ENCODE measurements around the gene APCDD1L.

Gene APCDD1L

GRCh38 chr20:58446264-58446959 is 68.8 kb downstream of the APCDD1L start:
- Histone ChIP-seq H3K4me3 (ENCODE audit: low read length) (no peak overlapping the region), H3K79me2 (ENCODE audit: control insufficient read depth, insufficient read depth, low read length) (no peaks in the 10 kb centered on the region), H3K27ac (ENCODE audit: low read depth, low read length) (no peak overlapping the region), H2BK15ac (replicated peaks; ENCODE audit: low read depth) (no peak overlapping the region), H3K4me2 (ENCODE audit: low read length) (no peak overlapping the region), H3K36me3 (ENCODE audit: control insufficient read depth, insufficient read depth, low read length) (no peaks in the 10 kb centered on the region), H3K4me1 (ENCODE audit: control insufficient read depth, low read depth, low read length) (peaks cover 4% of the 10 kb centered on the region), H4K8ac (ENCODE audit: low read depth, low read length) (no peak overlapping the region), H2BK120ac (ENCODE audit: low read depth, low read length) (no peak overlapping the region), H4K5ac (ENCODE audit: low read length) (no peak overlapping the region), H3K23ac (ENCODE audit: low read length) (no peak overlapping the region), H2BK5ac (ENCODE audit: low read length) (no peak overlapping the region), H3K56ac (ENCODE audit: low read length) (no peak overlapping the region), H2AK5ac (ENCODE audit: low read length) (no peak overlapping the region), H3K79me1 (ENCODE audit: low read length) (peaks cover 5% of the 10 kb centered on the region), H3K4ac (ENCODE audit: low read depth, low read length) (no peak overlapping the region), H3K18ac (ENCODE audit: low read length) (no peak overlapping the region), H3K27me3 (ENCODE audit: insufficient read depth, low read length, poor library complexity) (no peaks in the 10 kb centered on the region), H3K9ac (ENCODE audit: low read length) (no peak overlapping the region)
- WGBS (ENCODE audit: extremely low coverage, insufficient coverage, low lambda C conversion rate), result no CpG with 5 or more reads among the region's 6 CpGs
- no peak for DNase-seq

GRCh38 chr20:58444746-58445255 is 70.4 kb downstream of the APCDD1L start:
- Histone ChIP-seq H3K4me3 (ENCODE audit: low read length) (no peak overlapping the region), H3K27ac (ENCODE audit: low read depth, low read length) (no peak overlapping the region), H2BK5ac (ENCODE audit: low read length) (no peak overlapping the region), H3K79me1 (ENCODE audit: low read length) (peaks cover 7% of the 10 kb centered on the region), H3K9ac (ENCODE audit: low read length) (no peak overlapping the region), H3K18ac (ENCODE audit: low read length) (no peak overlapping the region), H4K8ac (ENCODE audit: low read depth, low read length) (no peak overlapping the region), H2BK15ac (replicated peaks; ENCODE audit: low read depth) (no peak overlapping the region), H3K36me3 (ENCODE audit: control insufficient read depth, insufficient read depth, low read length) (no peaks in the 10 kb centered on the region), H3K4me2 (ENCODE audit: low read length) (no peak overlapping the region), H3K23ac (ENCODE audit: low read length) (no peak overlapping the region), H4K5ac (ENCODE audit: low read length) (no peak overlapping the region), H3K4me1 (ENCODE audit: control insufficient read depth, low read depth, low read length) (peaks cover 4% of the 10 kb centered on the region), H2AK5ac (ENCODE audit: low read length) (no peak overlapping the region), H2BK120ac (ENCODE audit: low read depth, low read length) (no peak overlapping the region), H3K27me3 (ENCODE audit: insufficient read depth, low read length, poor library complexity) (no peaks in the 10 kb centered on the region), H3K79me2 (ENCODE audit: control insufficient read depth, insufficient read depth, low read length) (no peaks in the 10 kb centered on the region), H3K56ac (ENCODE audit: low read length) (no peak overlapping the region), H3K4ac (ENCODE audit: low read depth, low read length) (no peak overlapping the region)
- no peak for DNase-seq
- WGBS (ENCODE audit: extremely low coverage, insufficient coverage, low lambda C conversion rate), result no CpG with 5 or more reads among the region's 5 CpGs

- no peak overlapping the region for H3K23ac ChIP-seq (ENCODE audit: low read length)
- H3K18ac ChIP-seq (ENCODE audit: low read length), result no peak overlapping the region
- H2BK5ac ChIP-seq (ENCODE audit: low read length), result no peak overlapping the region
- H3K56ac ChIP-seq (ENCODE audit: low read length), result no peak overlapping the region
- H3K9ac ChIP-seq (ENCODE audit: low read length), result no peak overlapping the region
- no peak overlapping the region for H3K4me3 ChIP-seq (ENCODE audit: low read length)
- H3K4me1 ChIP-seq (ENCODE audit: control insufficient read depth, low read depth, low read length), result no peaks in the 10 kb centered on the region
- H2BK15ac ChIP-seq (replicated peaks; ENCODE audit: low read depth), result no peak overlapping the region
- no peak overlapping the region for H4K8ac ChIP-seq (ENCODE audit: low read depth, low read length)
- no peak overlapping the region for H3K4ac ChIP-seq (ENCODE audit: low read depth, low read length)
- DNase-seq, result no peak
- peaks cover 8% of the 10 kb centered on the region for H3K79me2 ChIP-seq (ENCODE audit: control insufficient read depth, insufficient read depth, low read length)
- H2AK5ac ChIP-seq (ENCODE audit: low read length), result no peak overlapping the region
- no peak overlapping the region for H3K27ac ChIP-seq (ENCODE audit: low read depth, low read length)
- H3K4me2 ChIP-seq (ENCODE audit: low read length), result no peak overlapping the region
- no peak overlapping the region for H4K5ac ChIP-seq (ENCODE audit: low read length)
- no peaks in the 10 kb centered on the region for H3K27me3 ChIP-seq (ENCODE audit: insufficient read depth, low read length, poor library complexity)
- peaks cover 19% of the 10 kb centered on the region for H3K79me1 ChIP-seq (ENCODE audit: low read length)
- no peaks in the 10 kb centered on the region for H3K36me3 ChIP-seq (ENCODE audit: control insufficient read depth, insufficient read depth, low read length)
- no peak overlapping the region for H2BK120ac ChIP-seq (ENCODE audit: low read depth, low read length)
These were observed 73.5 kb downstream of the APCDD1L start for GRCh38 chr20:58441723-58442122.

- Histone ChIP-seq H3K4ac (ENCODE audit: low read depth, low read length) (no peak overlapping the region), H3K4me2 (ENCODE audit: low read length) (no peak overlapping the region), H4K8ac (ENCODE audit: low read depth, low read length) (no peak overlapping the region), H3K9ac (ENCODE audit: low read length) (no peak overlapping the region), H3K79me2 (ENCODE audit: control insufficient read depth, insufficient read depth, low read length) (peaks cover 8% of the 10 kb centered on the region), H3K79me1 (ENCODE audit: low read length) (peaks cover 19% of the 10 kb centered on the region), H4K5ac (ENCODE audit: low read length) (no peak overlapping the region), H3K4me1 (ENCODE audit: control insufficient read depth, low read depth, low read length) (no peaks in the 10 kb centered on the region), H3K56ac (ENCODE audit: low read length) (no peak overlapping the region), H2AK5ac (ENCODE audit: low read length) (no peak overlapping the region), H3K4me3 (ENCODE audit: low read length) (no peak overlapping the region), H2BK5ac (ENCODE audit: low read length) (no peak overlapping the region), H2BK120ac (ENCODE audit: low read depth, low read length) (no peak overlapping the region), H2BK15ac (replicated peaks; ENCODE audit: low read depth) (no peak overlapping the region), H3K27ac (ENCODE audit: low read depth, low read length) (no peak overlapping the region), H3K18ac (ENCODE audit: low read length) (no peak overlapping the region), H3K23ac (ENCODE audit: low read length) (no peak overlapping the region), H3K36me3 (ENCODE audit: control insufficient read depth, insufficient read depth, low read length) (no peaks in the 10 kb centered on the region), H3K27me3 (ENCODE audit: insufficient read depth, low read length, poor library complexity) (no peaks in the 10 kb centered on the region)
- no CpG with 5 or more reads among the region's 5 CpGs for WGBS (ENCODE audit: extremely low coverage, insufficient coverage, low lambda C conversion rate)
- DNase-seq, result no peak
These were observed 75.0 kb downstream of the APCDD1L start for GRCh38 chr20:58440021-58440767.

- Histone ChIP-seq H3K4me2 (ENCODE audit: low read length) (no peak overlapping the region), H3K79me2 (ENCODE audit: control insufficient read depth, insufficient read depth, low read length) (peaks cover 12% of the 10 kb centered on the region), H2BK5ac (ENCODE audit: low read length) (no peak overlapping the region), H3K4me3 (ENCODE audit: low read length) (no peak overlapping the region), H2BK15ac (replicated peaks; ENCODE audit: low read depth) (no peak overlapping the region), H3K27me3 (ENCODE audit: insufficient read depth, low read length, poor library complexity) (no peaks in the 10 kb centered on the region), H3K9ac (ENCODE audit: low read length) (no peak overlapping the region), H3K4ac (ENCODE audit: low read depth, low read length) (no peak overlapping the region), H2BK120ac (ENCODE audit: low read depth, low read length) (no peak overlapping the region), H4K5ac (ENCODE audit: low read length) (no peak overlapping the region), H3K79me1 (ENCODE audit: low read length) (peaks cover 23% of the 10 kb centered on the region), H2AK5ac (ENCODE audit: low read length) (no peak overlapping the region), H3K56ac (ENCODE audit: low read length) (no peak overlapping the region), H3K27ac (ENCODE audit: low read depth, low read length) (no peak overlapping the region), H3K18ac (ENCODE audit: low read length) (no peak overlapping the region), H3K4me1 (ENCODE audit: control insufficient read depth, low read depth, low read length) (no peaks in the 10 kb centered on the region), H4K8ac (ENCODE audit: low read depth, low read length) (no peak overlapping the region), H3K23ac (ENCODE audit: low read length) (peak overlapping the region; percentile 16), H3K36me3 (ENCODE audit: control insufficient read depth, insufficient read depth, low read length) (no peaks in the 10 kb centered on the region)
- DNase-seq, result no peak
- no CpG with 5 or more reads among the region's 5 CpGs for WGBS (ENCODE audit: extremely low coverage, insufficient coverage, low lambda C conversion rate)
These were observed 76.0 kb downstream of the APCDD1L start for GRCh38 chr20:58438970-58439808.

Measured in mesendoderm (in vitro differentiated cells).